Karpas-422 (cell line): ENCODE results near the gene COQ10A. TPM values are rescaled to one million over a fixed set of nuclear protein-coding genes. Genes with fewer than 3 reads are reported as not detected.
A peak's percentile ranks its signal among the peaks of the same experiment; 100 is the strongest.

ENCODE experiments used
- DNase-seq: peaks from one replicate; pipeline ENCODE4 v3.0.0-alpha.2; 2015
- H2AFZ ChIP-seq: fragments of 200-600 bp; sonication (generic); 2 replicates; pipeline ENCODE4 v1.6.1; 2014; ENCODE audit warnings: antibody characterized with exemption, low read length, mixed read lengths
- H3K27ac ChIP-seq: fragments of 200-600 bp; sonication (generic); 2 replicates; pipeline ENCODE4 v1.5.1; 2014; ENCODE audit warnings: mild to moderate bottlenecking, low read length, moderate library complexity
- H3K27me3 ChIP-seq: fragments of 200-600 bp; sonication (generic); 2 replicates; pipeline ENCODE4 v1.6.1; 2014; ENCODE audit warnings: low read length, mixed read lengths
- H3K36me3 ChIP-seq: fragments of 200-600 bp; sonication (generic); 2 replicates; pipeline ENCODE4 v1.6.1; 2014; ENCODE audit warnings: low read length, mixed read lengths; ENCODE audit not compliant: insufficient read depth
- H3K4me1 ChIP-seq: fragments of 200-600 bp; sonication (generic); 2 replicates; pipeline ENCODE4 v1.6.1; 2014; ENCODE audit warnings: mild to moderate bottlenecking, low read length, mixed read lengths
- H3K4me2 ChIP-seq: fragments of 200-600 bp; sonication (generic); 2 replicates; pipeline ENCODE4 v1.6.1; 2014; ENCODE audit warnings: low read length, low read depth, mild to moderate bottlenecking; ENCODE audit not compliant: poor library complexity, severe bottlenecking
- H3K4me3 ChIP-seq: fragments of 200-600 bp; sonication (generic); 2 replicates; pipeline ENCODE4 v1.5.1; 2014; ENCODE audit warnings: mild to moderate bottlenecking, antibody characterized with exemption, low read length, mixed read lengths
- H3K79me2 ChIP-seq: fragments of 200-600 bp; sonication (generic); 2 replicates; pipeline ENCODE4 v1.6.1; 2014; ENCODE audit warnings: mild to moderate bottlenecking, low read length, mixed read lengths
- H3K9ac ChIP-seq: fragments of 200-600 bp; sonication (generic); 2 replicates; pipeline ENCODE4 v1.6.0; 2014; ENCODE audit warnings: low read length
- H3K9me2 ChIP-seq: fragments of 200-600 bp; sonication (generic), shearing (Covaris generic); replicated peaks from 2 replicates; pipeline ENCODE4 v1.6.0; 2014; ENCODE audit warnings: mild to moderate bottlenecking, low read length, moderate library complexity; ENCODE audit not compliant: insufficient read depth
- H3K9me3 ChIP-seq: fragments of 300-700, 200-600 bp; sonication (generic); 2 replicates; pipeline ENCODE4 v1.6.1; 2014; ENCODE audit warnings: low read length, mixed read lengths
- H4K20me1 ChIP-seq: fragments of 200-600 bp; sonication (generic); 2 replicates; pipeline ENCODE4 v1.6.1; 2014; ENCODE audit warnings: mild to moderate bottlenecking, antibody characterized with exemption, low read length, low read depth; ENCODE audit not compliant: insufficient read depth
- total RNA-seq: library from RNA; depleted of rRNA; stranded (reverse); fragments of >200 nt; shearing (Covaris generic); gene quantifications from 2 replicates; pipeline ENCODE4 v1.2.3, GENCODE V29; 2014; ENCODE audit warnings: low replicate concordance; rRNA removed

COQ10A gene
- total RNA-seq, 1 experiment from 2014 or later = 38.9 TPM

- no peaks in the 10 kb centered on the region for H4K20me1 ChIP-seq
- peaks cover 21% of the 10 kb centered on the region for H3K4me1 ChIP-seq
- no peaks in the 10 kb centered on the region for H3K27me3 ChIP-seq
- peak within 1 kb of the TSS; percentile 89; the same call in 1 of the 2 replicates for H2AFZ ChIP-seq
- no peaks in the 10 kb centered on the region for H3K9me3 ChIP-seq
- peaks cover 15% of the 10 kb centered on the region; the same call in 1 of the 2 replicates for H3K36me3 ChIP-seq
- H3K79me2 ChIP-seq = peaks cover 18% of the 10 kb centered on the region
- H3K4me3 ChIP-seq = peak within 1 kb of the TSS; percentile 99
- peak within 1 kb of the TSS; percentile 98 for H3K4me2 ChIP-seq
- peak; percentile 99 for DNase-seq
- H3K9me2 ChIP-seq = no peaks in the 10 kb centered on the region
- H3K9ac ChIP-seq = peak within 1 kb of the TSS; percentile 100
- peak within 1 kb of the TSS; percentile 69 for H3K27ac ChIP-seq
Measured at GRCh38 chr12:56315622-56316473, 49.1 kb downstream of the COQ10A start, which contains the start of gene CNPY2. Gene CNPY2, minus strand, starts transcription at chr12:56315988. Its CDS starts 771 bp downstream, at chr12:56315217.

DNA sequence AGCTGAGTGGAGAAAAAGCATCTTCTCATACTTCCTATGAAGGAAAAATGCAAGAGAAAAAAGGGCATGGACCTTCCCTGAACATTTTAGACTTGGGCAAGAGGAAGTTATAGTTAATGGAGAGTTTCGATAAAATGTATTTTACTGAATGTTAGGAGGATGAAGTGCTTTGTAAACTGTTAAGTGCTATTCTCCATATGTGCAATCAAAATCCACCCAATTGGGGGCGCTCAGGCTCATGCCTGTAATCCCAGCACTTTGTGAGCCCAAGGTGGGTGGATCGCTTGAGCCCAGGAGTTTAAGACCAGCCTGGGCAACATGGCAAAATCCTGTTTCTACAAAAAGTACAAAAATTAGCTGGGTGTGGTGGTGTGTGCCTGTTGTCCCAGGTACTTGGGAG, 50.9 kb downstream of the COQ10A start:
- no peak overlapping the region for H3K4me2 ChIP-seq
- no peak for DNase-seq

More for the DNA sequence above, 50.9 kb downstream of the COQ10A start:
- no peaks in the 10 kb centered on the region for H3K27me3 ChIP-seq
- no peaks in the 10 kb centered on the region for H3K9me3 ChIP-seq
- peaks cover 21% of the 10 kb centered on the region for H3K4me1 ChIP-seq
- no peak overlapping the region for H2AFZ ChIP-seq
- H3K9me2 ChIP-seq = no peaks in the 10 kb centered on the region
- H3K79me2 ChIP-seq = peaks cover 18% of the 10 kb centered on the region
- H3K27ac ChIP-seq = no peak overlapping the region
- no peaks in the 10 kb centered on the region for H4K20me1 ChIP-seq
- no peak overlapping the region for H3K4me3 ChIP-seq
- H3K9ac ChIP-seq = no peak overlapping the region
- H3K36me3 ChIP-seq = peaks cover 20% of the 10 kb centered on the region; the same call in 1 of the 2 replicates

Other genes starting within 250 kb of the COQ10A start
- gene IKZF4, start 245.9 kb upstream of the COQ10A start, total RNA-seq = 1.0 and 7.4 TPM in 2 replicates
- 417 and 1,471 TPM in 2 replicates for gene RPS26, start 225.0 kb upstream of the COQ10A start, total RNA-seq
- gene ERBB3, start 186.8 kb upstream of the COQ10A start, total RNA-seq = not detected in 2 replicates
- gene PA2G4, start 162.4 kb upstream of the COQ10A start, total RNA-seq = 111 and 267 TPM in 2 replicates
- gene RPL41, start 150.3 kb upstream of the COQ10A start, total RNA-seq = 7,506 and 9,874 TPM in 2 replicates
- 11.9 and 13.4 TPM in 2 replicates for gene ZC3H10, start 148.7 kb upstream of the COQ10A start, total RNA-seq
- gene ESYT1, start 138.7 kb upstream of the COQ10A start, total RNA-seq = 75.3 and 75.7 TPM in 2 replicates
- gene MYL6B, start 114.4 kb upstream of the COQ10A start, total RNA-seq = 33.1 and 94.4 TPM in 2 replicates
- gene MYL6, start 108.6 kb upstream of the COQ10A start, total RNA-seq = 640 and 780 TPM in 2 replicates
- 26.2 and 42.2 TPM in 2 replicates for gene SMARCC2, start 77.5 kb upstream of the COQ10A start, total RNA-seq
- 52.0 and 63.6 TPM in 2 replicates for gene RNF41, start 45.0 kb upstream of the COQ10A start, total RNA-seq
- 45.6 and 54.2 TPM in 2 replicates for gene NABP2, start 42.6 kb upstream of the COQ10A start, total RNA-seq
- gene SLC39A5, start 36.9 kb upstream of the COQ10A start, total RNA-seq = 0.61 TPM in 1 of 2 replicates, not detected in the other
- 14.3 and 18.2 TPM in 2 replicates for gene ANKRD52, start 8.6 kb upstream of the COQ10A start, total RNA-seq
- 80.4 and 158 TPM in 2 replicates for gene CS, start 33.4 kb downstream of the COQ10A start, total RNA-seq
- 85.1 and 107 TPM in 2 replicates for gene CNPY2, start 49.0 kb downstream of the COQ10A start, total RNA-seq
- gene PAN2, start 67.1 kb downstream of the COQ10A start, total RNA-seq = 72.3 and 74.3 TPM in 2 replicates
- 5.9 and 8.1 TPM in 2 replicates for gene IL23A, start 71.9 kb downstream of the COQ10A start, total RNA-seq
- 86.1 and 93.5 TPM in 2 replicates for gene STAT2, start 93.2 kb downstream of the COQ10A start, total RNA-seq
- gene APOF, start 95.9 kb downstream of the COQ10A start, total RNA-seq = not detected in 2 replicates
- 12.5 and 14.9 TPM in 2 replicates for gene TIMELESS, start 182.5 kb downstream of the COQ10A start, total RNA-seq
- gene MIP, start 187.7 kb downstream of the COQ10A start, total RNA-seq = not detected in 2 replicates
- gene SPRYD4, start 201.6 kb downstream of the COQ10A start, total RNA-seq = 3.4 and 4.6 TPM in 2 replicates
- not detected in 2 replicates for gene GLS2, start 221.2 kb downstream of the COQ10A start, total RNA-seq